Ureter (tissue), 1 donor: ENCODE measurements around the gene GLMP. TPM values are rescaled to one million over a fixed set of nuclear protein-coding genes. Genes with fewer than 3 reads are reported as not detected.

Experiments used
- DNase-seq: peaks from one replicate; pipeline ENCODE4 v3.0.0-alpha.2; 2020; ENCODE audit warnings: low spot score
- total RNA-seq: library from RNA; stranded (reverse); gene quantifications from one replicate; pipeline ENCODE4 v1.2.4, GENCODE V29; 2023
- donor health status: DM: yes; HTN: yes; CAD: no.

GLMP gene
- total RNA-seq, 1 donor from 2014 or later: 47.6 TPM

DNA sequence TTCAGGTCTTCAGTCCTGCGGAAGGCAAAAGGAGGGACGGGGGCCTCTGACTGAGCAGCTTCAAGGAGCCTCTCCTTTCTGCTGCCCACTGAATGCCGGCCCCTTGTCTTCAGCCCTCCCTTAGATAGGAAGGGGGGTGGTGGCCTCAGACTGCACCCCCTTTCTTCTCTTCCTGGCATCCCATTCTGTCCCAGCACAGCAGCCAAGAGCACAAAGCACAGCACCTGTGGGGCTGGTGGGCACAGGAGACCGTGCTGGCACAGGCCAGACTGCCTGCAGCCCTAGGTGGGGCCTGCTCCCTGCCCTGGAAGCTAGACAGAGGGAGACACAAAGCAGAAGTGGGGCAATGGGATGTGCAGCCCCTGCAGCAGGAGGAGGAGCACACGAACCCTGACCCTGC, 45.9 kb downstream of the GLMP start:
- no peak for DNase-seq

DNA sequence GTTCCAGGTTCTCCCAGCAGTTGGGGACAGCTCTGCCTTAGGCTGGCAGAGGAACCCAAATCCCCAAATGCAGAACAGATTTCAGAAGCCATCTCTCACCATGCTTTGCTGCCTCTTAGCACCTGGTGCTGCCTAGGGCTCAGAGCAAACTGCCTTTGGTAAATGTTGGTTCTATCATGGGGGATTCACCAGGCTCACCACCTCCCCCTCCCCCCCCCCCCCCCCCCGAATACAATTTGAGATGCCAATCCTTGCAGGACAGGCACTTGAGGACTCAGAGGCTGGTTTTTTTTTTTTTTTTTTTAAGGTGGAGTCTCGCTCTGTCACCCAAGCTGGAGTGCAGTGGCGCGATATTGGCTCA, 47.2 kb downstream of the GLMP start:
- no peak for DNase-seq

DNA sequence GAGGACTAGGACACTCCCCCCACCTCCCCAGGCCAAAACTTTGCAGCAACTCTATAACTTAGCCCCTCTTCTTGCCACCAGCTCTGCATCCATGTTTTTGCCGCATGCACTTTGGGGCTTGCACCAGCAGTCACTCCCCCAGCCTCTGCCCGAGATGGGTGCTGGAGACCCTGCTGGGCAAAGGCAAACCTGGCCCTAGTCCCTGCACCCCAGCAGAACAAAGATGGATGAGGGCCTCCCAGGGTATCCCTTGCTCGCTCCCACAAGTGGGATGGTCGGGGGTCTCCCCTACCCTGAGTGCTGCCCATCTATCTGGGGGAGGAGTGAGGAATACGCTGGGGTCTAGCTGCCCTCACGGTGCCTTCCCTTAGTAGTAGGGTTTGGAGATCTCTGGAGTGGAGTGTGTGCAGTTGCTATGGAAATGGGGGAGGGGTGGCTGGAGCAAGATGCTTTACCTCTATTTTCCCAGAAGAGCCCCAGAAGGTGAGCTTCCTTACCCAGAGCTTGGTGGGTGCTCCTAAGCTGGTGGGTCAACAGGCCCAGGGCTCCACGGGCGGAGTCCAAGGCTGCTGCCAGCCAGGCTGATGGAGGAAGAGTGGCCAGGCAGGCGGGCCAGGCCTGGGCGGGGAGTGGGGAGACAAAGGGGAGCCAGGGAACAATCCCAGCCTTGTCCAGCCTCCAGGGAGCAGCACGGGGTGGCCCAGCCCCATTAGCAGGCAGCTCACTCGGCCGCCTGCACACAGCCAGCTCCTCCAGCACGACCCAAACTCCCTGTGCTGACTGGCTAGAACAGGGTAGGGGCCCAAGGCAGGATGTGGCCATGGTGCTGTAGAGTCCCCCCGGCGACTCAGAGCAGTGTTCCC, 47.8 kb downstream of the GLMP start, which contains the start of gene PAQR6:
Gene PAQR6, minus strand, starts transcription at position 597 of the 863 bp plus-strand sequence. CDS start 1,325 bp downstream, outside the sequence.
- no peak for DNase-seq

DNA sequence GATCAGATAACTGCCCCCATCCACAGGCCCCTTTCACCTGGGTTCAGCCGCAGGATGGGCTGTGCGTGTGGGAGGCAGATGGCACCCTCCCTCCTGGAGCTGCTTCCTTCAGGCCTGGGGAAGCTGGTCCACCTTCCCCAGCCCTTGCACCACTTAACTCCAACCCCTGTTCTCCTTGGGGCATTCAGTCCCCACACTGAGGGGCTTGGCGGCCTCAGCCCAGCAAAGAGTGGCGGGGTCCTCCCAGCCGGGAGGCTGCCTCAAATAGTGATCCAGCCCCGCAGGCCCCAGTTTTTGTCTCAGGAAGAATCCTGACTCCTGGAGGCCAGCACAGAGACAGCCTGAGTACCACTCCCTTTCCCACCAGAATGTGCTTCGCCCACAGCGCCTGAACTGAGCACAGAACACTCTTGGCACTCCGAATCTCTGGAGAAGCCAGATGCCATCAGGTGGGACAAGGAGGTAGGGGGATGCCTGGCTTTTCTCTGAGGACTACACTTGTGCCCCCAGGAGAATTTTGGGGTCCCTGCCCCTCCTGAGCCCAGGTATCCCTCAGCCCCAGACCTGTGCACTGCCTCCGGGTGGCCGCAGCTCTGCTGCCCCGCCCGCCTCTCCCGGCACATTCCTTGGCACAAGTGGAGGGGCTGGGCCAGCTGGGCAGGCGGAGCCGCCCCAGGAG, 48.6 kb downstream of the GLMP start:
- no peak for DNase-seq

DNA sequence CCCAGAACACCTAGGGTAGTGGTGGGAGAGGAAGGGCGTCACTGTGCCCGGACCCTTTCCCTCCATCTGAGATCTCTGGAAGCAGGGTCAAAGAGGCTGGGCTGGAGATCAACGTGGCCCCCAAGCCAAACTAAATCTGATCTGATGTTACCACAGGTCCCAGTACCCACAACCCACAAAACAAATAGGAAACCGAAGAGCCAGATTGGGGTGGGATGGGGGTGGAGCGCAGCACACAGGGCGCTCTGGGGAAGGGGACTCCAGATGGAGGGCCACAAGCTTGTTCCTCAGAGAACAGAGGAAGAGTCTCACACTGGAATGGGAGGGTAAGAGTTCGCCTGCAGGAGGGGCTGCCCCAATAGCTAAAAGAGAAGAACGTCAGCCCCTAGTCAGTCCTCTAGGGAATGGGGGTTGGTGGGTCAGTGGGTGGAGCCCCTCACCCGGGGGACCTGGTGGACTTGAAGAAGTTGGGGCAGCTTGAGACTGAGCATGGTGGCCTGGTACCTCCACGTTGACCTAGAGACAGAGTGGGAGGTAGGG, 49.2 kb downstream of the GLMP start:
- no peak for DNase-seq

DNA sequence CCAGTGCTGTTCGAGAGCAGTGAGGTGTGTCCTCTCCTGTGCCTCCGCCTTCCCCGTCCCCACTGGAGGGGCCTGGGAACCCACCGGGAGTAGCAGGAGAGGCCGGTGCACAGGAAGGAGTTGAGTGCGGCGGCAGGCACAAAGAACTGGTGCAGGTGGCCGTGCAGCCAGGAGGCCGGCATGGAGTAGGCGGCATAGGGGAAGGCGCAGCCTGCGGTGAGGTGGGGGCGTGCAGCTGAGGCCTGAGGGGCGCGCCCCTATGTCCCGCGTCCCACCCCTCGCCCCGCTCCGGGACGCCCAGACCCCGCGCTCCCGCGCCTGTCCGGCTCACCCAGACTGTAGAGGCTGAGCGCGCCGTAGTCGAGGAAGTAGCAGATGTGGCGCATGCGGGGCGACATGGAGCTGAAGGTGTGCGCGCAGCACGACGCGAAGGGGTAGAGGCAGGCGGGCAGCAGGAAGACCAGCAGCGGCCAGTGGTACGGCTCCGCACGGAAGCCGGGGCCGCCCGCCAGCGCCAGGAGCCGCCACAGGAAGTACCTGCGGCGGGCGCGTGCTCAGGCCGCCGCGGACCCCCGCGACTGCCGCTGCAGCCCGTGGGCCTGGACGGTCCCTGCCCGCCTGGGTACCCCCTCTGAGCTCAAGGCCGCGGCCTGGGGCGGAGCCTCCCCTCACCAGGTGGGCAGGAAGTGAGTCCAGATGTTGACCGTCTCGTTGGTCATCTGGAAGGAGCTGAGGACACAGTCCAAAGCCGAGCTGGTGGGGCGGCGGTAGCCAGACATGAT, 49.8 kb downstream of the GLMP start:
- no peak for DNase-seq

DNA sequence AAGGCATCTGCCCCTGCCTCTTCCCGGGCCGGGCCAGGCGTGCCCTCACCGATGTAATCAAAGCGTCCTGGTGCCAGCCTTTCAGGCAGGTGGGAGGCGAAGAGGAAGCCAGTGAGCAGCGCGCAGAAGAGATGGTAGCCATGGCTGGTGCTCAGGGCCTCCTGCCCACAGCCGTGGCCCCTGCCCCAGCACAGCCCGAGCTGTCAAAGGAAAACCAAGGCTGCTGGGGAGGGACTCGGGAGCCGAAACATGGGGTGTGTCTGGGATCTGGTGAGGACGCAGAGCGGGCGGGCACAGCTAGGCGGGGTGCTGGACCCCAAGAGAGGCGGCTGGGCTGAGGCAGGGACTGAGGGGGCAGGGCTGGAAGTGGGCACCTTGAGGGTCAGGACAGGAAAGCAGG, 50.8 kb downstream of the GLMP start:
- no peak for DNase-seq

DNA sequence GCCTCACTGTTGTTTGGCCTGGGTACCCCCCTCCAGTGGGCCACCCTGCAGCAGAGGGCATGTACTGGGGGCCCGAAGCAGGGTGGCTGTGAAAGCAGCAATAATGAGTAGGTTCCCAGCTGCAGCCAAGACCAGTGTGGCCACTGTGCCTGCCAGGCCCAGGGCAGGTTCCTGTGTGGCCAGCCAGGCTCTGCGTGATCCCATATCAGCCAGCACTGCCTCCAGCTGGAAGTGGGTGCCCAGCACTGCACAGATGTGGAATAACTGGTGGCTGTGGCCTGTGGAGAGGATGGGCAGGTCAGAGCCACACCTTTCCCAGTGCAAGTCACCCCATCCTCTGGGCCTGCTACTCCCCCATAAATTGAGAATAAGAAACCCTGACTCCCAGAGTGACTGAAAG, 51.4 kb downstream of the GLMP start:
- DNase-seq: no peak

DNA sequence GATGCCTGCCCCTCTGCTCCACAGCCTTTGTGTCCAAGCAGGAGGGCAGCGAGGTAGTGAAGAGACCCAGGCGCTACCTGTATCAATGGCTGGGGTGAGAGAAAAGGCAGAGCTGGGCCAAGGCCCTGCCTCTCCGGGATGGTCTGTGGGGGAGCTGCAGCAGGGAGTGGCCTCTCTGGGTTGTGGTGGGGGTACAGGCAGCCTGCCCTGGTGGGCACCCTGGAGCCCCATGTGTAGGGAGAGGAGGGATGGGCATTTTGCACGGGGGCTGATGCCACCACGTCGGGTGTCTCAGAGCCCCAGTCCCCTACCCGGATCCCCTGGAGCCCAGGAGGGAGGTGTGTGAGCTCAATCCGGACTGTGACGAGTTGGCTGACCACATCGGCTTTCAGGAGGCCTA, 52.7 kb downstream of the GLMP start:
- DNase-seq: no peak

Other genes with a start within 250 kb of the GLMP start
- 40.0 TPM for gene UBQLN4, start 241.9 kb downstream of the GLMP start, total RNA-seq
- gene LAMTOR2, start 240.9 kb downstream of the GLMP start, total RNA-seq: 47.5 TPM
- 182 TPM for gene RAB25, start 234.5 kb downstream of the GLMP start, total RNA-seq
- 1.2 TPM for gene MEX3A, start 213.2 kb downstream of the GLMP start, total RNA-seq
- 444 TPM for gene LMNA, start 181.0 kb downstream of the GLMP start, total RNA-seq
- gene SEMA4A, start 142.1 kb downstream of the GLMP start, total RNA-seq: 49.3 TPM
- 24.7 TPM for gene SLC25A44, start 101.6 kb downstream of the GLMP start, total RNA-seq
- gene PMF1, start 82.7 kb downstream of the GLMP start, total RNA-seq: 59.3 TPM
- gene BGLAP, start 53.5 kb downstream of the GLMP start, total RNA-seq: 2.2 TPM
- 4.4 TPM for gene PAQR6, start 47.6 kb downstream of the GLMP start, total RNA-seq
- 77.5 TPM for gene SMG5, start 12.9 kb downstream of the GLMP start, total RNA-seq
- gene TMEM79, start 11.4 kb downstream of the GLMP start, total RNA-seq: 26.2 TPM
- not detected for gene VHLL, start 3.6 kb upstream of the GLMP start, total RNA-seq
- gene CCT3, start 42.6 kb upstream of the GLMP start, total RNA-seq: 209 TPM
- gene TSACC, start 42.8 kb upstream of the GLMP start, total RNA-seq: 2.2 TPM
- 2.8 TPM for gene RHBG, start 73.5 kb upstream of the GLMP start, total RNA-seq
- gene MEF2D, start 205.1 kb upstream of the GLMP start, total RNA-seq: 55.3 TPM